HG03521 (cell line): Measurements from ENCODE around the gene METRNL.

Experiments used
- ATAC-seq: cut with Tn5 transposase; IDR thresholded peaks from one replicate; pipeline ENCODE4 v1.9.1; 2021; ENCODE audit warnings: mild to moderate bottlenecking, moderate library complexity; ENCODE audit not compliant: unreplicated experiment

METRNL gene

GRCh38 chr17:83078378-83079351 is 744 bp upstream of the METRNL start:
- ATAC-seq: peak; percentile 4

- peak; percentile 16 for ATAC-seq
Observed at GRCh38 chr17:83079766-83080578, 563 bp downstream of the METRNL start.

GRCh38 chr17:83080579-83080857 is 1.1 kb downstream of the METRNL start:
- ATAC-seq: no peak

DNA sequence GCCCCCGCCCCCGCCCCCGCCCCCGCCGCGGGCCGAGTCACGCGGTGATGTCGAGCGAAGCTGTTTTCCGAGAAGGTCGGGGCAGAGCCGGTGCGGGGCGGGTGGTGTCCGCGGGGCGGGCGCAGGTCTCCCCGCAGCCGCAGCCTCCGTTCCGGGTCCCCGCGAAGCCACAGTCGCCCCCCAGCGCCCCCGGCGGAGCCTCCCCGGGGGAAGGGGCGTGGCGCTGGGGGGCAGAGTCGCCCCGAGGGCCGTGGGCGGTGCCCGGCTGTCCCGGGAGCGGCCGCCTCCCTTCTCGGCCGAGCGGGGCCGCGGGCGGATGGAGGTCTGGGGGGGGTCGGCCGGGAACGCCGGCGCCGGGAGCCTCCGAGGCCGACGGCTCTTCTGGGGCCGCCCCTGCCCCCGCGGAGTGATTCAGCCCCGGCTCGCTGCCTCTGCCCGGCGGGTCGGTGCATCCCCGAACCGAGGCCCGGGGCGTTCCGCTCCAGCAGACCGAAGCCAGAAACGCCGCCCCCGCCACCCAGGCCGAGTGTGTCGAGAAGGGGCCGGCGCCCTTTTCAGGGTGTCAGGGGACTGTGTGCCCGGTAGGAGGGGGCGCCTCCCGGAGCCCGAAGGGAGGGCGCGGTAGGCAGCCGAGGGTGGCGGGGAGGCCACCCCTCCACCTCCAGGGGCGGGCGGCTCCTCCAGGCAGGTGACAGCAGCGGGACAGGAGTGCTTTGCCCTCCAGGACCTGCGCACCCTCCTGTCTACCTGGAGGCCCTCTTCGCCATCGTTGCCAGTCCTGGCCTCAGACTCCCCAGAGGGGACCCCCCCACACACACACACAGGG is 1.7 kb downstream of the METRNL start:
- ATAC-seq: no peak

DNA sequence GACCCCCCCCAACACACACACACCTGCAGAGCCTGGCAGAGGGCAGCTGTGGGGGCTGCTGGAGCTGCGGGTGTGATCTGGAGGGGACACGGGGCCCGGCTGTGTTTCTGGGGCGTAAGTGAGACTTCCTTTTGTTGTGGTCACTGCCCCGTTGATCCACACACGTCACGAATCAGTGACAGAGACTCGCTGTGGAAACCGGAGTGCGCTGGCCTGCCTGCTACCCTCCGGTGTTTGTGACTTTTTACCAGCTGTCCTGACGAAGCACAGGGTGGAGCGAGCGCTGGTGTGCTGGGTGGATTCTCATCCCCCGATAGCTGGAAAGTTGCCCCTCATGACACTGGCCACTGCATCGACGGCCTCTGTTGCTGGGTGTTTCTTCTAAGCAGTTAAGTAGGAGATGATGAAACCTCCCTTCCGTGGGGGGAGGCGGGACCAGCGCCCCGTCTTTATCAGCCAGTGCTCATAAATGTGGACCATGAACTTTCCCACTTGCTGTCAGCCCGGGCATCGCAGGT is 2.3 kb downstream of the METRNL start:
- ATAC-seq: no peak

DNA sequence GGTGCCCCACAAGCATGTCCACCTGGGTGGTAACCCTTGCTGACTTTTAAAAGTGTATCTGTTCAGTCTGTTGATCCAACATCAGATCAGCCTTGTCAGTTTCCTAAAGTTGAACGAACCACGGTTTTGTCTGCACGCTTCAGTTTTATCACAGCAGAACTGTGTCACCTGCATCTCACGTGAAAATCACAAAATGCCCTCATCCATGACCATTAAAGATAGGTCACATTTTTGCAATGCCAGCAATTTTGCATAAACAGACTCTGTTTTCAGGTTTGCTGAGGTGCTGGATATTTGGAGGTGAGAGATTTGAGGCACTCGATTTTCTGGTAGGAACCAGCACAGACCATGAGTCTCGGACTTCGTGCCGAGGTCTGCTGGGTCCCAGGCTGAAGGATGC is 3.0 kb downstream of the METRNL start:
- no peak for ATAC-seq

- no peak for ATAC-seq
Observed at GRCh38 chr17:83082909-83083367, 3.5 kb downstream of the METRNL start.

DNA sequence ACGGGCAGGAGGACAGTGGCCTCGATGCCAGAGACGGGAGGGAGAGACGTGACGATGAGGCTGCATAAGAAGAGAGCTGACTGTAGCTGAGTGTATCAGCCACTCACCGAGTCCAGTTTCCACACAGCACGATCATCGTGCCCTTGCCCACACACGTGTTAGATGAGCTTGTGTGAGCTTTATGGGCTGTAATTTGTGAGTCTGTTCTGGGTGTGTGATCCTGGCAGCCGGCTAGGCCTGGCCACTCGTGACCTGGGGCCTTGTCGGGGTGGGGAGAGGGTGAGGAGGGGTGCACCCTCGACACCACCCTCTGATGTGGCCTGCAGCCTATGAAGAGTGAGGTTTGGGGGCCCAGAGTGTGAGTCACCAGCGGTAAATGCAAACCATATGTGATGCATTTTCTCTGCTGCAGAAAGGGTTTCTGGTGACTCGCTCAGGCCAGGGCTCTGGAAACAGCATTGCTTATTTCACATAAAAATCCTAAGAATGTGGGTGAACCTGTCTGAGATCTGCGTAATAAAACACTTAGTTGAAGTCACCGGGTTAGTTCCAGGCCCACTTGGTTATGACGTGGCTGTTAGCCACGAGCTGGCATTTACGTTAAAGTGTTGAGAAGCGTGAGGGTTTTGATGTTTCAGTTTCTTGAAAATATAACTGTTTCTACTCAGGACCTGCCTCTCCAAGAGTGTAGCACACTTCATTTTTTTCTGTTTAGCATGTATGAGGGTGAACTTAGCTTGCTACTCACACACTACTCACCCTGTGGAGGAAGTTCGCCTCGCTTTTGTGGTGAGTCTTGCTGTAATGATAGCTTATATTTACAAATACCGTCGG is 4.2 kb downstream of the METRNL start:
- no peak for ATAC-seq

DNA sequence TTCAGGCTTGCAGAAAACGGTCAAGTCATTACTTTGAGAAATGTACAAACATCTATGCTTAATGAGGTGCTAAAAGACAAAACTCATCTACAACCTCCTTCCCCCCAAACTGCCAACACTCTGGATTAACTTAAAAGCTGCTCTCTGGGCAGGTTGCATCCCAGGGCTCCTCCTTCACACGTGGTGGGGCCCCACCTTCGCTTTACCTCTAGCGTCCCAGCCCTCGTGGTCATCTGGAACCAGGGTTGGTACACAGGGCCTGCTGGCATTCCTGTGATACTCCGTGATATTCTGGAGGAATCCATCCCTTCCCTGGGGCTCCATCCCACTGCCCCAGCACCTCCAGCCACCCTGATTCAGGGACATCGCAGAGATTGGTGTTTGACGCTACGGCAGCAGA is 4.8 kb downstream of the METRNL start:
- ATAC-seq: no peak

- ATAC-seq: no peak
Observed at GRCh38 chr17:83084621-83085056, 5.2 kb downstream of the METRNL start.

GRCh38 chr17:83085103-83085502 is 5.7 kb downstream of the METRNL start:
- no peak for ATAC-seq

DNA sequence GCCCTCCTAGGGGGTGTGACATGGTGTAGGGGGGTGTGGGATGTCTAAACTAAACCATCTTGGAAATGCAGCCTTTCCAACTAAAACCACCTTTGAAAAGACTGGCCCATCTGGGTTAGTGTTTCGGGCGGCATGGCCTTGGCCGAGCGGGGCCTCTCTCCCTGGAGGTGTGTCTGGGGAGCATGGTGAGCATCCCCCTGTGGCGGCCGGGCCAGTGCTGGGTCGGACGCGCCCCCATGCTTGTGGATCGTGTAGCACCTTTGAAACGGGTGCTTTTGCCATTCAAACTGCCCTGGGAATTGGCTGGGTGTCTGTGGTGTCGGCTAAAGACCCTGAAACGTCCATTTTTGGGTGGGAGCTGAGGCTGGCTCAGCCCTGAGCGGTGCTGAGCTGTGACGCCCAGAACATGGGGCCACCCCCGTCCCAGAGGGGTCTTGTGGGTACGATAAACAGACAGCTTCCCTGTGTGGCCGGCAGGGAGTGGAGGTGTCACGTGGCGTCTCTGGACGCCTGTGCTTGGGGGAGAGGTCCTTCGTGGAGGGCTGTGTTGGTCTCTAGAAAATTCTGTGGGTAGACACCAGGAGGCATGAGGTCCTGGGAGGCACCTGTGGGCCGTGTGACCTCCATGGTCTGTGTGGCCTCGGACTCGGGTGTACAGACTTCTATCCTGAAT is 6.3 kb downstream of the METRNL start:
- no peak for ATAC-seq

GRCh38 chr17:83086199-83086880 is 6.9 kb downstream of the METRNL start:
- no peak for ATAC-seq

DNA sequence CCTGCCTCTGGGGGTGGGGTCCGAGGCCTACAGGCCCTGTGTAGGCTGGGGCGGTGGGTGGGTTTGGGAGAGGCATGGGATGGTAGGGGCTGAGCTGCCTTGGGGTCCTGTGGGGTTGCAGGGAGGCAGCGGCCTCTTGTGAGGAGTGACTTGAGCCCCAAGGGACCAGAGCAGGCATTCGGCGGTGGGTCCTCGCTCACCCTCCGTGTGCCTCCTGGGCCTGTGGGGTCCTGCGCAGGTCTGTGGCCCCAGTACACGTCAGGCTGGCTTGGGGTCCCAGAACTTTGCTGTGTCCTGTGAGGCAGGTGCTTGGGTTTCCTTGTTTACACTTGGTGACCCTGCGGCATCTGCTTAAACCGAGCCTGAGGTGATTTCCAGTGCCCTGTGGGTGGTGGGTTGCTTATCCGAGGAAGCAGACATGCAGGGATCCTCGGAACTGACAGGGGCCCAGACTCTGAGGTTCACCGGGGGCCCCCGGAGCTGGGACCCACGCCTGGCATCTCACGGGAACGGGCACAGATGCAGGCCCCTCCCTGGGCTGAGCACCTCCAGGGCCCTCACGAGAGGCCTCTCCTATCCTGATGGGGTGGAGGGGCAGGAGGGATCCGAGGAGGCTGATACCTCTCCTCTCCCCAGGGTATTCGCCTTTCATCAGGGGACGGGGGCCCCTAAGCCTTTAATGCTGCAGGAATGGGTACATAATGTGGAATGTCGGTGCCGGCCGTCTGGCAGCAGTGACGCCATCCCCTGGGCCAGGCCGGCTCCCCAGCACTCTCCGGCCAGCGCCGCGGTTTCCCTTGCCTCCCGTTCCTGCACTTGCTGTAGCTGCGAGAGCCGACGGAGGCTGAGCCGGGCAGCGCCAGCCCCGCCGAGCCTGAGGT is 7.7 kb downstream of the METRNL start:
- ATAC-seq: no peak

DNA sequence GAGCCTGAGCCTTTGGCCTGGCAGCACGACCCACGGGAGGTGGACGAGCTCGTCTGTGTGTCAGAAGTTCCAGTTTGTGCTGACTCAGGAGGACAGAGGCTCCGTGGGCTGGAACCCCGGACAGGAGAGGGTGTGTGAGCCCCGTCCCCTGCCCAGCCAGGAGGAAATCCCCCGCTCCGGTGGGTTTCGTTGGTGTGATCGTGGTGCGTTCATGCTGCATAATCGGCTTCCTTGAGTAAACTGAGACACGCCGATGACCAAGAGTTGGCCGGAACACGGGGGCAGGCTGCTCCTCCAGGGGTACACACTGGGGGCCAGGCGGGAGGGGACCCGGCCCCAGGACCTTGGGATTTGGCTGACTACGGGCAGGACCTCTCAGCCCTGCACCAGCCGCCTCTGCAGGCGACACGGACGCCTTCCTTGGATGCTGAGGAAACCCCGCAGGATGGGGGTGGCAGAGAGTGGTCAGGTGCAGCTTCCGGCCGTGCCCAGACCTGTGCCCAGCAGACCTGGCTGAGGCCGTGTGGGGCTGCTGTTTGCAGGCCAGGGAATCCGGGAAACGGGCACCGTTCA is 8.5 kb downstream of the METRNL start:
- no peak for ATAC-seq

DNA sequence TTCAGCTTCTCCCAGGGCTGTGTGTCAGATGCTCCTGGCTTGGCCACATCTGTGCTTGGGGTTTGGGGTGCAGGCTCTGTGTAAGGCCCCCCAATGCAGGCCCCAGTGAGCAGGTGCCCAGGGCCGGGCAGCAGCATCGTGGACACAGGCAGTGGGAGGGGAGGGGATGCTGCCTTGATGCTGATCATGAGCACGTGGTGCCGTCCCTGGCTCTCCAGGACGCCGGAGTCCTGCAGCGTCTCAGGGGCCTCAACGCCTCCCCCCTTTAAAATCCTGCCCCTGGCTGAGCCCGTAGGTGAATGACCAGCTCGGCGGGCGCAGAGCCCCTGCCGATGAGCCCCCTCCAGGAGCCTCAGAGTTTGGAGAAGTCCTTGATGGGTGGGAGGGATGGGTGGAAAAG is 9.0 kb downstream of the METRNL start:
- ATAC-seq: no peak

GRCh38 chr17:83088909-83089308 is 9.5 kb downstream of the METRNL start:
- ATAC-seq: no peak
